ENCODE data around the gene CNTN4.
"Not testable (repeated sequence)": the region's sequence is repeated elsewhere in the genome, so short reads cannot be mapped to it uniquely, and the experiment has no call there.

The CNTN4 gene

DNA sequence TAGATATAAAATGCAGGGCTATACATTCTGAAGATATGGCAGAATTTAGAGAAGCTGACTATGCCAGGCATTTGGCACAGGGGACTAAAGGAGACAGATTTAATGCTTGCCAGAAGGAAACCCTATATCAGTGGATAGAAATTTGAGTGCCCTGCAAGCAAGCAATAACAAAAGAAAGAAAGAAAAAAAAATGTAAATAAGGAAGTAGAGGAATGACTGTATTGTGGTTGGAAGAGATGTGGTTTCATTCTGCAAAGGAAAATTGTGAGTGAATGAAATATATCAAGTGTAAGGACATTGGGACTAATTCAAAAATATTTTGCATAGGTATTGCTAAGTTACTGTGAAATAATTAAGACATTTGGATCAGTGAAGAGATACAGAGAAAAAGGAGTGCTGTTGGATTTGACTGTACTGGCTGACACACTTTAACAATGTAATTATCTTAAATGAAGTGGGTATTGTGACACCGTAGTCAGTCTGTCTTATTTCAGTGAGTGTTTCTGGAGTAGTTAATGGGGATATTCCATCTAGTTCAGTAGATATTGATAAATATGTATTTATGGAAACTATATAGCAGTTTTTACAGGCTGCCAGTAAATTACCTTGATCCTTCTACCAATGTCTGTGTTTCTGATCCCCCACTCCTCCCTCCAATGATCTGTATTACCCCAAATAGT, 418.2 kb downstream of the CNTN4 start:
- DNase-seq (ENCODE audit: low read depth in 2 of 2): no peak

- DNase-seq (ENCODE audit: low read depth in 2 of 2): no peak
These were observed 419.0 kb downstream of the CNTN4 start for GRCh38 chr3:2517500-2518172.

DNA sequence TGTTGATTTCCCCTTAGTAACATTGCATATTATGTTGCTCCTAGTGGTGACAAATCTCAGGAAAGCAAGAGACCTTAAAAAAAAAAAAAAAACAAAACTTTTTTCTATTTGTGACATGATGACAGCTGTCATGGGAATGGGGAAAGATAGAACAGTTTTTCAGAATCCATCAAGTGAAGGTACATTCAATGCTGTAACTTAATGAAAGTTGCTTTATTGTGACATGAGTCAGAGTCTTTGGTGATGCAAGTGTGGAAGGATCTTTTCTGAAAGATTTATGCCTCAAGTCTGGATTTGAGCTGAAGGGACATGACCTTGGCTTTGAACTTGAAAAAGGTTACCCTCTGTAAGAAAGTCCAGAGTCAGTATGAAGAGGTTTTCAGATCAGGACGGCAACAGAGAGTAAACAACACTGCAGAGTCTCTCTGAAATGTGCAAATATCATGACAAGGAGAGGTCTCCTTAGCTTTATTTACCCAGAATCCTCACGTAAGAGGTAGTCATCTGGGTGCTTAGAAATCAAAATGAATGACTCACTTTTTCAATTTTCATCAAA, 424.7 kb downstream of the CNTN4 start:
- DNase-seq (ENCODE audit: low read depth in 2 of 2): no peak

DNA sequence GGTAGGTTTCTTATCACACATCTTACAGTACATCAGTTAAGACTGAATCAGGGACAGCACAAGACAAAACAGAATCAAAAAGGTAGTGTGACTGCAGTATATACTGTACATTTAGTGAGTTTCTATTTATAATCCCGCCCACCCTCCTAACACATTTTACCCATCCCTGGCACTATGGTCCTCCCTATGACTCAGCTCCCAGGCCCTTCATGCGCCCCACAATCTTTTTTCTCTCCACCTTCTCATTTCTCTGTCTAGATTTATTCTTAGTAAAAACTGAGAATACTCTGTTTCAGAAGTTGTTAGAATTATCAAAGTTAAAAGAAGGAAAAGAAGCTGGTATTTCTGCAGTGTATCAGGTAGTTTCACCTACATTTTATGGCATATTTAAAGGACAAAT, 427.3 kb downstream of the CNTN4 start:
- no peak for DNase-seq (ENCODE audit: low read depth in 2 of 2)

GRCh38 chr3:2526926-2527325, 428.3 kb downstream of the CNTN4 start:
- no peak for DNase-seq (ENCODE audit: low read depth in 2 of 2)

- not testable (repeated sequence) for DNase-seq (ENCODE audit: low read depth in 2 of 2)
These were observed 428.7 kb downstream of the CNTN4 start for GRCh38 chr3:2527328-2527727.

GRCh38 chr3:2534767-2535166, 436.1 kb downstream of the CNTN4 start:
- DNase-seq (ENCODE audit: low read depth in 2 of 2): not testable (repeated sequence)

- DNase-seq (ENCODE audit: low read depth in 2 of 2): no peak
These were observed 436.5 kb downstream of the CNTN4 start for GRCh38 chr3:2535206-2535605.

DNA sequence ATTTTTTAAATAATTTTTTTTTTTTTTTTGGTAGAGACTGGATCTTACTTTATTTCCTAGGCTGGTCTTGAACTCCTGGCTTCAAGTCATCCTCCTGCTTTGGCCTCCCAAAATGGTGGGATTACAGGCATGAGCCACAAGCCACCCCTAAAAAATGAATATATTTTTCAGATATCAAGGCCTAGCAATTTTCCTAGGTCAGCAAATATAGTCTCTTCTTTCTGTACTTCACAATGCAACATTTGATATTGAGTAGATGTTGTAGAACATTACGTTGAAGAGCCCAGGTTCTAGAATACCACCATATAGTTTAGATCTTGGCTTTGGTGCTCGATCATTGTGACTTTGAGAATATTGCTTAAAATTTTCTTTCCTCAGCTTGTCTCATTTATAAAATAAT, 437.9 kb downstream of the CNTN4 start:
- DNase-seq (ENCODE audit: low read depth in 2 of 2): no peak

GRCh38 chr3:2540115-2540514, 441.4 kb downstream of the CNTN4 start:
- DNase-seq (ENCODE audit: low read depth in 2 of 2): no peak

DNA sequence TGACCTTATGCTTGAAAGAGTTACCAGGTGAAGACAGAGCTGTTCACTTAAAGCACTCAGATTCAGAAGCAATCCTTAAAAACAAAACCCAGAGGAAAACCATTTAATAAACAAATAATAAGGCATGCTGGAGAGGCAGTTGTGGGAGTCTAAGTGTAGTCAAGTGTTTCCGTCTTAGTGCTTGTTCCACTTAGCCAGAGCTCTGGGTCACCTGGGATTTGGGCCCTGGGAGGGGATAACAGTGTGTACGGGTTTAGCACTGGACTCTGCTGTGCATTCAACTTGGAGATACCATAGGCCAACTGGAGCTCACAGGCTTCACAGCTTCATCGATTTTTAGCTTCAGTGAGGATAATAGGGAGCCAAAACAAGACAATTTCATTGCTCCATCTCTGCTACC, 444.6 kb downstream of the CNTN4 start:
- DNase-seq (ENCODE audit: low read depth in 2 of 2): no peak

- DNase-seq (ENCODE audit: low read depth in 2 of 2): no peak
These were observed 445.5 kb downstream of the CNTN4 start for GRCh38 chr3:2544212-2544611.

- no peak for DNase-seq (ENCODE audit: low read depth in 2 of 2)
These were observed 446.1 kb downstream of the CNTN4 start for GRCh38 chr3:2544718-2545117.

DNA sequence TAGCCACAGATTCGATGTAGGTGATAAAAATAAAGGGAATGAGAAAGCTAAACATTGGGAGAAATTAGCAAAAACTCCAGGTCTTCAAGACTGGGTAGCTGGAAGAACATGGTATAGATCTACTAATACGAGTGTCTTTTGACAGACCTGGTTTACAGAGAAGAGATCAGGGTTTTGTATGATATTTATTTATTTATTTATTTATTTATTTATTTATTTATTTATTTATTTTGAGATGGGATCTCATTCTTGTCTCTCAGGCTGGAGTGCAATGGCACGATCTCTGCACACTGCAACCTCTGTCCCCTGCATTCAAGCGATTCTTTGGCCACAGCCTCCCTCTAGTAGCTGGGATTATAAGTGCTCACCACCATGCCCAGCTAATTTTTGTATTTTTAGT, 448.4 kb downstream of the CNTN4 start:
- DNase-seq (ENCODE audit: low read depth in 2 of 2): no peak

DNA sequence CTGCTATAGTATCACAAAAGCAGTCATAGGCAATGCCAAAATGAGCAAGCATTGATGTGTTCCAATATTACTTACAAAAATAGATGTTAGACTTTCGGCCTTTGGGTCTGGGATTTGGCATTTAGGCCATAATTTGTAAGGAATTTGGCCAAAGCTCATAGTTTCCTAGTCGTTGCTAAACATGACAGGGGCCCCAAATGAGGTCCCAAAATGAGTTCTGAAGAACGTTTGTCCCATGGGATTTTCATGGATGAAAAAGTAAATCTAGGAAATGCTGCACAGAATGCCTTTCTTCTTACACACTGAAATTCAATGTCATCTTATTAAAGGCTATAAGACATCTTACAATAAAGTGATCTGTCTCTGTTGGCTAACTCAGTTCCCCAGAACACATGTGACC, 456.0 kb downstream of the CNTN4 start:
- no peak for DNase-seq (ENCODE audit: low read depth in 2 of 2)

- no peak for DNase-seq (ENCODE audit: low read depth in 2 of 2)
These were observed 460.1 kb downstream of the CNTN4 start for GRCh38 chr3:2558796-2559195.

GRCh38 chr3:2567451-2567850, 468.8 kb downstream of the CNTN4 start:
- DNase-seq (ENCODE audit: low read depth in 2 of 2): no peak

- DNase-seq (ENCODE audit: low read depth in 2 of 2): no peak
These were observed 469.5 kb downstream of the CNTN4 start for GRCh38 chr3:2568156-2568555.

GRCh38 chr3:2568929-2569328, 470.3 kb downstream of the CNTN4 start:
- DNase-seq (ENCODE audit: low read depth in 2 of 2): no peak

DNA sequence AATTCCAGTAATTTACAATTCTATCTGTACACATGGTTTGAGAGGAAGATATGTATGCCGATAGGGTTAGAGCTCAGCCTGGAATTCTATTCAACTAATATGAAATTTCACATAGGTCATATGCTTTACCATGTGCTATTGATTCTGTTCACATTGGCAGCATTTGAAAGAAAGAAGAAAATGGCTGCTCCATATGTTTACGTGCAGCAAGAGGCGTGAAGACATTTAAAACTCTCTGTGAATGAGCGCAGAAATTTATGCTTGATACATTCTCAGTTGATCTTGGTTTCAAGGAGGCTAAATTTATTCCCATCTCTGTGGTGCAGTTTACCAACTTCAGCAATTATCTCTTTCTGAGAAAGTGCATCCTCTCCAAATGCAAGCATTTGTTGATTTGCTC, 478.9 kb downstream of the CNTN4 start:
- no peak for DNase-seq (ENCODE audit: low read depth in 2 of 2)

DNA sequence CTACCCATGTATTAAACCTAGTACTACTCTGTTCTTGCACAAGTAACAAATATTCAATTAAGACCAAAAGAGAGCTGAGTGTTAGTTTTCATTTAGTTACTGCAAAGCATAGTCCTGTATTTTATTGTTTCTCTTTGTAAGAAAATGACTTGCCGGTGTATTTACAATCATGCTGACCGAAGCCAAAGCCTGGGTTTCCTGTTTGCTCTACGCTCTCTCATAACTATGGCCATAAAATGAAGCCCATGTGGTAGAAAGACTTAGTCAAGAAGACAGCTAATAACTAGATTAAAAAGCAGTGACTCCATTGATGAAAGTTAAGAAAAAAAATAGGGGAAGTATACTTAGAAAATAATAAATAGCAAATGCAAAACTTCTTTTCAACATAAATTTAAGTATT, 479.9 kb downstream of the CNTN4 start:
- no peak for DNase-seq (ENCODE audit: low read depth in 2 of 2)

- no peak for DNase-seq (ENCODE audit: low read depth in 2 of 2)
These were observed 480.5 kb downstream of the CNTN4 start for GRCh38 chr3:2579206-2579605.

DNA sequence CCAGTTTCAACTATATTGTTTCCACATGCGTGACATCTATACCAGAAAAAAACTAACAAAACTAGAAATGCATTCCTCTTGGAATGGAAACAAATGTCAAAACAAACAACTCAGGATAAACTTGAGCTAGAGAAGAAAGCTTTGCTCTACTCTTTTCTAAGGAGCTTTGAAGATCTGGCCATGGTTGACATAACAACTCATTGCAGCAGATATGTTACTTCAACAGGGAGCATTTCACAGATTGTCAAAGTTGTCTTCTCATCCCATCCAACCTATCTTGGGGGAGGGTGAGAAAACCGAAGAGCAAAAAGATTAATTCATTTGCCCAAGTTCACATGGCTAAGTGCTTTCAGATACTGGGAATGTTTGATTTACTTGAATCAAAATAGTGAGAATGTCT, 484.4 kb downstream of the CNTN4 start:
- DNase-seq (ENCODE audit: low read depth in 2 of 2): no peak
